ENCODE results near the gene C1orf35. TPM values are rescaled to one million over a fixed set of nuclear protein-coding genes. Genes with fewer than 3 reads are reported as not detected.

The C1orf35 gene
- polyA plus RNA-seq, 1 experiment = 6.2 TPM

- Histone ChIP-seq H3K4me3 (ENCODE audit: low read depth, low read length) (no peak overlapping the region), H3K36me3 (ENCODE audit: control insufficient read depth, insufficient read depth, low read length) (peaks cover 31% of the 10 kb centered on the region), H3K27me3 (ENCODE audit: control insufficient read depth, insufficient read depth, low read length) (no peaks in the 10 kb centered on the region)
- TF ChIP-seq, protein P1, sequence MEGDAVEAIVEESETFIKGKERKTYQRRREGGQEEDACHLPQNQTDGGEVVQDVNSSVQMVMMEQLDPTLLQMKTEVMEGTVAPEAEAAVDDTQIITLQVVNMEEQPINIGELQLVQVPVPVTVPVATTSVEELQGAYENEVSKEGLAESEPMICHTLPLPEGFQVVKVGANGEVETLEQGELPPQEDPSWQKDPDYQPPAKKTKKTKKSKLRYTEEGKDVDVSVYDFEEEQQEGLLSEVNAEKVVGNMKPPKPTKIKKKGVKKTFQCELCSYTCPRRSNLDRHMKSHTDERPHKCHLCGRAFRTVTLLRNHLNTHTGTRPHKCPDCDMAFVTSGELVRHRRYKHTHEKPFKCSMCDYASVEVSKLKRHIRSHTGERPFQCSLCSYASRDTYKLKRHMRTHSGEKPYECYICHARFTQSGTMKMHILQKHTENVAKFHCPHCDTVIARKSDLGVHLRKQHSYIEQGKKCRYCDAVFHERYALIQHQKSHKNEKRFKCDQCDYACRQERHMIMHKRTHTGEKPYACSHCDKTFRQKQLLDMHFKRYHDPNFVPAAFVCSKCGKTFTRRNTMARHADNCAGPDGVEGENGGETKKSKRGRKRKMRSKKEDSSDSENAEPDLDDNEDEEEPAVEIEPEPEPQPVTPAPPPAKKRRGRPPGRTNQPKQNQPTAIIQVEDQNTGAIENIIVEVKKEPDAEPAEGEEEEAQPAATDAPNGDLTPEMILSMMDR (IDR thresholded peaks at IDR 0.05; ENCODE audit: insufficient read depth, low read depth, low read length) = no peak
- DNase-seq (ENCODE audit: low read depth) = no peak
- CTCF ChIA-PET = no interaction called here
- POLR2A ChIA-PET = no interaction called here
These were observed 3.8 kb downstream of the C1orf35 start for GRCh38 chr1:228099331-228099732.

GRCh38 chr1:228098323-228098931 is 4.7 kb downstream of the C1orf35 start:
- ChIA-PET CTCF (interaction anchor here (0.6 kb wide), 1 partner anchor 76 kb away, joined by 3 read pairs; no protein-coding TSS in a partner anchor), POLR2A (no interaction called here)
- Histone ChIP-seq H3K4me3 (ENCODE audit: low read depth, low read length) (no peak overlapping the region), H3K27me3 (ENCODE audit: control insufficient read depth, insufficient read depth, low read length) (no peaks in the 10 kb centered on the region), H3K36me3 (ENCODE audit: control insufficient read depth, insufficient read depth, low read length) (peaks cover 32% of the 10 kb centered on the region)
- no peak for DNase-seq (ENCODE audit: low read depth)
- TF ChIP-seq, protein P1 (IDR thresholded peaks at IDR 0.05; ENCODE audit: insufficient read depth, low read depth, low read length) = no peak

- CTCF ChIA-PET = interaction anchor here (0.5 to 1.1 kb wide), 2 partner anchors 93 to 336 kb away, joined by 3 read pairs; no protein-coding TSS in a partner anchor
- Histone ChIP-seq H3K27me3 (ENCODE audit: control insufficient read depth, insufficient read depth, low read length) (no peaks in the 10 kb centered on the region), H3K36me3 (ENCODE audit: control insufficient read depth, insufficient read depth, low read length) (peaks cover 37% of the 10 kb centered on the region), H3K4me3 (ENCODE audit: low read depth, low read length) (no peak overlapping the region)
- POLR2A ChIA-PET = no interaction called here
- TF ChIP-seq, protein P1 (IDR thresholded peaks at IDR 0.05; ENCODE audit: insufficient read depth, low read depth, low read length) = no peak
- DNase-seq (ENCODE audit: low read depth) = no peak
These were observed 5.6 kb downstream of the C1orf35 start for GRCh38 chr1:228097333-228098081.

DNA sequence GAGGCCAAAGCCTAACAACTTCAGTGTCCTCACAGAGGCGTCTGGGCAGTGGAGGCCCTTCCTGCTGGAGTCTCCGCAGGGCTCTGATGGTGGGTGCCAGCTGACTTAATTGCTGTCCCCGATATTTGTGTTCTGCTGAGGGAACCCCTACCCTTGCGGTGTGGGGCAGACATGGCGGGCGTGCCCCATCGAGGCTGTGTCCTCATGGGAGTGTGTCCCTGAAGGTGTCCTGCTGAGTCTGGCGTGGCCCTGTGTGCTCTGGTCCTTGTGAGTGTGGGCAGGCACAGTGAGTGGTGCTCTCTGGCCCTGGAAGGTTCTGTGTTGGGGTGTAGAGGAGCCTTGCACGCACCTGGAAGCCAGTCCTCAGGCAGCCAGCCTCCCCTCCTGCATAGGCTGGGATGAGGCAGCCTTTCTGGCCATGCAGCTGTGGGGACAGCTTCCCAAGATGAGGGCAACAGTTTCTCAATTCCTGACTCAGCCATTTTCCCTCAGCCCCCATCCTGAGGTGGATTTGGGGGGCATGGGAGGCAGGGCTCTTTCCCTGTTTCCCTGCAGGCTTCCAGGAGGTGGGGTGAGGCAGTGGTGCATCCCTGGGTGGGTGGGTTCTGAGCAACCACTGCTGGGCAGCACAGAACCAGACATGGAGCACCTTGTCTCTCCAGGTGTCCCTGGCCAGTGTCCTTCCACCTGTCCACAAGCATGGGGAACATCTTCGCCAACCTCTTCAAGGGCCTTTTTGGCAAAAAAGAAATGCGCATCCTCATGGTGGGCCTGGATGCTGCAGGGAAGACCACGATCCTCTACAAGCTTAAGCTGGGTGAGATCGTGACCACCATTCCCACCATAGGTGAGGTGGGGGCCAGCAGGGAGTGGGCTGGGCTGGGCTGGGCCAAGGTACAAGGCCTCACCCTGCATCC is 6.5 kb downstream of the C1orf35 start:
- no peaks in the 10 kb centered on the region for H3K27me3 ChIP-seq (ENCODE audit: control insufficient read depth, insufficient read depth, low read length)

More for the DNA sequence above, 6.5 kb downstream of the C1orf35 start:
- ChIA-PET POLR2A (no interaction called here), CTCF (interaction anchor here (1.1 kb wide), 1 partner anchor 335 kb away, joined by 3 read pairs; no protein-coding TSS in a partner anchor)
- TF ChIP-seq, protein P1 (IDR thresholded peaks at IDR 0.05; ENCODE audit: insufficient read depth, low read depth, low read length) = no peak
- peaks cover 41% of the 10 kb centered on the region for H3K36me3 ChIP-seq (ENCODE audit: control insufficient read depth, insufficient read depth, low read length)
- H3K4me3 ChIP-seq (ENCODE audit: low read depth, low read length) = no peak overlapping the region
- no peak for DNase-seq (ENCODE audit: low read depth)

Measured in BJ (cell line).